ENCODE measurements around the gene POP4.

The POP4 gene

DNA sequence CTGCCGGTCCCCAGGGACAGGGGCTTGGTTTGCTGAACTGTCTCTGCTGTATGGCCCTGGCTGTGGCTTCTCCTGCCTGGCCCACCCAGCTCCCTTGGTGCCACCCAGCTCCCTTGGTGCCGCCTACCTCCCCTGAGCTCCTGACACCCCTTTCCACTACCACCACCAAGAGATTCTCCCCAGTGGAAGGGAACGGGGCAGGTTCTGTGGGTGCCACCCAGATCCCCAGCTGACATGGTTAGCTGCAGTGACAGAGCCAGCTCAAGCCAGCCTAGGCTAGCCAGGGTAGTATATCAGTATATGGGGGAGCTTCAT lies 28.5 kb upstream of the POP4 start:
- TF ChIP-seq, protein P1, sequence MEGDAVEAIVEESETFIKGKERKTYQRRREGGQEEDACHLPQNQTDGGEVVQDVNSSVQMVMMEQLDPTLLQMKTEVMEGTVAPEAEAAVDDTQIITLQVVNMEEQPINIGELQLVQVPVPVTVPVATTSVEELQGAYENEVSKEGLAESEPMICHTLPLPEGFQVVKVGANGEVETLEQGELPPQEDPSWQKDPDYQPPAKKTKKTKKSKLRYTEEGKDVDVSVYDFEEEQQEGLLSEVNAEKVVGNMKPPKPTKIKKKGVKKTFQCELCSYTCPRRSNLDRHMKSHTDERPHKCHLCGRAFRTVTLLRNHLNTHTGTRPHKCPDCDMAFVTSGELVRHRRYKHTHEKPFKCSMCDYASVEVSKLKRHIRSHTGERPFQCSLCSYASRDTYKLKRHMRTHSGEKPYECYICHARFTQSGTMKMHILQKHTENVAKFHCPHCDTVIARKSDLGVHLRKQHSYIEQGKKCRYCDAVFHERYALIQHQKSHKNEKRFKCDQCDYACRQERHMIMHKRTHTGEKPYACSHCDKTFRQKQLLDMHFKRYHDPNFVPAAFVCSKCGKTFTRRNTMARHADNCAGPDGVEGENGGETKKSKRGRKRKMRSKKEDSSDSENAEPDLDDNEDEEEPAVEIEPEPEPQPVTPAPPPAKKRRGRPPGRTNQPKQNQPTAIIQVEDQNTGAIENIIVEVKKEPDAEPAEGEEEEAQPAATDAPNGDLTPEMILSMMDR (IDR thresholded peaks at IDR 0.05; ENCODE audit: low read depth, low read length, missing control alignments) = no peak
- no peak for DNase-seq (ENCODE audit: extremely low read depth, low read depth)
- no peak overlapping the region for H3K4me3 ChIP-seq (replicated peaks; ENCODE audit: low read depth, low read length)

DNA sequence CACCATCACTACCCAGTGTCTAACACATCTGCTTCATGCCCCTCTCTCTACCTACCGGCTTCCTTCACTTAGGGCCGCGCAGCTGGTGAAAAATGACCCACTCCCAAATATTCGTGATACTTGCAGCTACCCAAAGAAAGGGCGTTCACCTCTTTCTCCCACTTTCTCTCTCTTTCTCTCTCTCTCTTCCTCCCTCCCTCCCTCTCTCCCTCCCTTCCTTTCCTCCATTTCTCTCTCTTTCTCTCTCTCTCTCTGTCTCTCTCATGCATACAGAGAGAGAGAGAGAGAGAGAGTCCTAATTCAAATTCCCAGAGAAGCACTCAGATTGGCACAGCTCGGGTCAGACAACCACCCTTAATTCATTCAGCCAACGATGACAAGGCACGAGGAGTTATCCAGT lies 27.7 kb upstream of the POP4 start:
- DNase-seq (ENCODE audit: extremely low read depth, low read depth) = no peak
- TF ChIP-seq, protein P1 (IDR thresholded peaks at IDR 0.05; ENCODE audit: low read depth, low read length, missing control alignments) = no peak
- H3K4me3 ChIP-seq (replicated peaks; ENCODE audit: low read depth, low read length) = no peak overlapping the region

DNA sequence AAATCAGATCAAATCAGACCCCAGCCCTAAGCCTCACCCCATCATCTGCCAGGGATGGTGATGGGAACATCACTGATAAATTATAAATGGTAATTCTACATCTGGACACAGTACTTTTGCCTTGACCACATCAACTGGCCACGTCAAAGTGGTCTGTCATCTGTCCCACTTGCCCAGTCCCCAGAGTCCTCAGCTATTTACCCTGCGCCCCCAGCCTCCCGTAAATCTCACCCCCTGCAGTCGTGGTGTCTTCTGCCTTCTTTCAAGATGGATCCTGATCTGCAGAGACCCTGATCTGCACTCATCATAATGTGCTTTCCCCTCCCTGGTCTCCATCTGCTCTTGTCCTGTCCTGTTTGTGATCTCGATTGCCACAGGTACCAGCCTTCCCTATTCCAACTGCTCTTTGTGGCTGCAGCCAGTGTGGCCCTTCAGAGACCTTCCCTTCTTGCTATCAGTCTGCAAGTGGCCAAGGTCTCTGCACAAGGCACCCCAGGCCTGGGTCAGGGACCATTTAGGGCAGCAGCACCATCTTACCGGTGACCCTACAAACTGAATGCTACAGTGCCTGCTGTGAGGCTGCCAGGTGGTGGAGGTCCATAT lies 26.7 kb upstream of the POP4 start:
- TF ChIP-seq, protein P1 (IDR thresholded peaks at IDR 0.05; ENCODE audit: low read depth, low read length, missing control alignments) = no peak
- no peak overlapping the region for H3K4me3 ChIP-seq (replicated peaks; ENCODE audit: low read depth, low read length)
- no peak for DNase-seq (ENCODE audit: extremely low read depth, low read depth)

DNA sequence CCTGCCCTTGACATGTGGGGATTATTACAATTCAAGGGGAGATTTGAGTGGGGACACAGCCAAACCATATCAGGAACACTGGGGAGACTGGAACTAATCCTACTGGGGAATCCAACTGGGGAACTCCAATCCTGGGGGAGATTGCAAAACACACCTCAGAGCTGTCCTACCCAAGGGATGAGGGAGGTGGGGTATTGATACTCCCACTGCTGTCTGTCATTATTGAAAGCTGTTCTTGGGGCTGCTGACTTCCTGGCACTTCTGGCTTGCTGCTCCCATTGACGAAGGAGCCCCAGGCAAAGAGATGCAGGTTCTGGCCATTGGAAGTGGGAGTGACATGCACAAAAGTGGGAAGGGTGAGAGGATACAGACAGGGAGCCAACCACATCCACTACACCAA lies 24.7 kb upstream of the POP4 start:
- H3K4me3 ChIP-seq (replicated peaks; ENCODE audit: low read depth, low read length) = no peak overlapping the region
- TF ChIP-seq, protein P1 (IDR thresholded peaks at IDR 0.05; ENCODE audit: low read depth, low read length, missing control alignments) = no peak
- DNase-seq (ENCODE audit: extremely low read depth, low read depth) = no peak

DNA sequence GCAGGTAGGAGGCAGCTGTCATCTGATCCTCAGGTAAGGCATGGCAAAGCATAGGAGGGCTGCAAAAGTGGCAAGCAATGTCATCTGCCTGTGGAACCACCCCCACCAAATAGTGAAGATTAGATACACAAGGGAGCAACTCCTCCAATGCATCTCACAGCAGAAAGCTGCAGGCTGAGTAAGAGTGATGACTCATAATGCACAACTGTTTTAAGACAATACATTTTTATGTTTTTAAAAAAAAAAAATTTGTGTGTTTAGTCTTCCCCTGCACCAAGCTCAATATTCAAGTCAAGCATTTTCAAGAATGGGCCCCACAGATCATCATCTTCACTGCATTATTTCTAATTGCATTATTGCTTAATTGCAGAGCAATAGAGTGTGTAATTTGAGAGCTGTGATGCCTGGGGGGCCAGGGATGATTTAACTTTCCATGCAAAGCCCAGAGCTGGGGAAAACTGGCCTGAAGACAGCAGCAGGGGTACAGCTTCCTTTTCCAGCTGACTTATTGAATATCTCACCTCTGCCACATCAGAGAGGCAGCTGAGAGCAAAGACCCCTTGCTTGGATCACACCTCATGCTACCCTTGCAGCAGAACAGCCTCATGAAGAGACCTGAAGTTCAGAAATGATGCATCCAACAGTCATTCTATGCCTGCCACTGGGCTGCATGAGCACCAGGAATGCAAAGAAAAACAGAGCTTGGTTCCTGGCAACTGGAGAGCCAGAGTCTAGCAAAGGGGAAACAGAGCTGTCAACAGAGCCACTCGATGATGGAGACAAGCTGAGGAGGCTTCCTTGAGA lies 22.7 kb upstream of the POP4 start:
- no peak for DNase-seq (ENCODE audit: extremely low read depth, low read depth)
- no peak overlapping the region for H3K4me3 ChIP-seq (replicated peaks; ENCODE audit: low read depth, low read length)
- TF ChIP-seq, protein P1 (IDR thresholded peaks at IDR 0.05; ENCODE audit: low read depth, low read length, missing control alignments) = no peak

DNA sequence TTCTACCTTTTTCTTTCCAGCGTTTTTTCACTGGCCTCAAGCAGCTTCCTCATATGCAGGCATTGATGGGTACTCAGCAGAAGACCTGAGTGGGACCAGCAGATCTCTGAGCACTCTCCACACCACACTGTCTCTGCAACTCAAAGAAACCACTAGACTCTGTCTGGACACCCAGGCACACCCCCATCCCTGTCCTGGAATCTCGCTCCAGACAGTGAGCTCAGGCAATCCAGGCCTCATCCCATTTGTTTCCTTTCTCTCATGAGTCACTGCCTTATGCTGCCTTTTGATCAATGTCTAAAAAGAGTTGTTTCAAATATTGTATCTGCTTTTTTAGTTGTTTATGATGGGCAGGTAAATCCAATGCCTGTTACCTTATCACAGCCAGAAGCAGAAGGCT lies 19.7 kb upstream of the POP4 start:
- DNase-seq (ENCODE audit: extremely low read depth, low read depth) = no peak
- TF ChIP-seq, protein P1 (IDR thresholded peaks at IDR 0.05; ENCODE audit: low read depth, low read length, missing control alignments) = no peak
- no peak overlapping the region for H3K4me3 ChIP-seq (replicated peaks; ENCODE audit: low read depth, low read length)

Data from HFF-Myc (cell line).